OCI-LY7 (cell line): ENCODE results near the gene NSUN2. TPM values are rescaled to one million over a fixed set of nuclear protein-coding genes. Genes with fewer than 3 reads are reported as not detected.

Experiments used
- BruUV-seq: library from RNA; stranded (reverse); fragments of 400-500 nt; replicated peaks from 2 replicates; lab custom pipeline; 2021; lab: Mats Ljungman, UMichigan
- CTCF ChIA-PET: fragments of 300-600 bp; sonication (Branson Sonifier 250); formaldehyde crosslinking; loops from one replicate; lab custom pipeline; 2022; ENCODE audit warnings: antibody characterized with exemption; ENCODE audit not compliant: unreplicated experiment; lab: Charles Lee
- POLR2A ChIA-PET: fragments of 300-600 bp; sonication (Branson Sonifier 250); formaldehyde crosslinking; loops from one replicate; lab custom pipeline; 2022; ENCODE audit warnings: antibody characterized with exemption; lab: Charles Lee
- DNase-seq: peaks from one replicate; pipeline ENCODE4 v3.0.0-alpha.2; 2015; ENCODE audit warnings: low spot score
- H2AFZ ChIP-seq: fragments of 200-600 bp; sonication (generic), shearing (Covaris generic); 2 replicates; pipeline ENCODE4 v1.6.1; 2014; ENCODE audit warnings: mild to moderate bottlenecking, antibody characterized with exemption, low read length, moderate library complexity
- H3K27ac ChIP-seq: fragments of 200-600 bp; sonication (generic); 2 replicates; pipeline ENCODE4 v1.5.1; 2014; ENCODE audit warnings: mixed run types, low read depth, mild to moderate bottlenecking, moderate library complexity, low read length, inconsistent platforms; ENCODE audit not compliant: poor library complexity, severe bottlenecking
- H3K36me3 ChIP-seq: fragments of 200-600 bp; sonication (generic); 2 replicates; pipeline ENCODE4 v1.6.1; 2014; ENCODE audit warnings: mild to moderate bottlenecking, antibody characterized with exemption, low read length, moderate library complexity, mixed read lengths; ENCODE audit not compliant: insufficient read depth
- H3K4me1 ChIP-seq: fragments of 200-600 bp; sonication (generic); 2 replicates; pipeline ENCODE4 v1.5.1; 2014; ENCODE audit warnings: mild to moderate bottlenecking, low read length; ENCODE audit not compliant: insufficient read depth, poor library complexity, severe bottlenecking
- H3K4me2 ChIP-seq: fragments of 200-600 bp; sonication (generic); 2 replicates; pipeline ENCODE4 v1.6.1; 2014; ENCODE audit warnings: mild to moderate bottlenecking, low read length
- H3K4me3 ChIP-seq: fragments of 200-600 bp; sonication (generic); 2 replicates; pipeline ENCODE4 v1.5.1; 2014; ENCODE audit warnings: mild to moderate bottlenecking, low read depth, low read length; ENCODE audit not compliant: poor library complexity, severe bottlenecking
- H3K79me2 ChIP-seq: fragments of 200-600 bp; sonication (generic); 2 replicates; pipeline ENCODE4 v1.6.1; 2016; ENCODE audit warnings: low read depth, mild to moderate bottlenecking, low read length, moderate library complexity, mixed read lengths; ENCODE audit not compliant: insufficient read depth
- H3K9me2 ChIP-seq: fragments of 200-600 bp; sonication (generic); 2 replicates; pipeline ENCODE4 v1.6.1; 2016; ENCODE audit warnings: mild to moderate bottlenecking, low read length, mixed read lengths; ENCODE audit not compliant: insufficient read depth
- H3K9me3 ChIP-seq: fragments of 200-600 bp; sonication (generic); 2 replicates; pipeline ENCODE4 v1.6.1; 2014; ENCODE audit warnings: mild to moderate bottlenecking, mixed run types, low read length, mixed read lengths
- H4K20me1 ChIP-seq: fragments of 200-600 bp; sonication (generic); 2 replicates; pipeline ENCODE4 v1.6.1; 2014; ENCODE audit warnings: mild to moderate bottlenecking, antibody characterized with exemption, low read length, moderate library complexity, mixed read lengths; ENCODE audit not compliant: insufficient read depth
- CTCF ChIP-seq: fragments of 200-600 bp; sonication (generic); conservative IDR thresholded peaks from 2 replicates; pipeline ENCODE4 v1.5.1; 2014; ENCODE audit warnings: mild to moderate bottlenecking, antibody characterized with exemption, low read length, moderate library complexity, mixed read lengths
- EZH2phosphoT487 ChIP-seq: fragments of 200-600 bp; sonication (generic); IDR thresholded peaks from 2 replicates; pipeline ENCODE4 v1.6.1; 2018; ENCODE audit warnings: low read depth, borderline replicate concordance, mild to moderate bottlenecking, mixed run types, antibody characterized with exemption, low read length, moderate library complexity, mixed read lengths
- intact Hi-C: fragments of 100-400 bp; cut with micrococcal nuclease; formaldehyde crosslinking; loops from one replicate; pipeline ENCODE4 v1.10.0; 2022; ENCODE audit not compliant: unreplicated experiment
- total RNA-seq, 2 experiments: library from RNA; depleted of rRNA in 1 of 2; stranded (reverse); fragments of >200 nt in 1 of 2; shearing (Covaris generic) in 1 of 2; gene quantifications; 2 replicates each; pipeline ENCODE4 v1.2.3, GENCODE V29; 2014 to 2022

NSUN2 gene
- total RNA-seq, 2 experiments from 2014 or later = 88.9 to 139 TPM

GRCh38 chr5:6576861-6577501 lies 55.9 kb downstream of the NSUN2 start:
- peak; percentile 44 for DNase-seq
- TF ChIP-seq EZH2phosphoT487 (no peak), CTCF (peak; percentile 75)
- no peaks in the 10 kb centered on the region for H3K9me2 ChIP-seq
- no peak overlapping the region for H3K4me3 ChIP-seq
- no peaks in the 10 kb centered on the region for H3K4me1 ChIP-seq
- intact Hi-C loops = loop anchor here (5.0 kb wide), 1 partner anchor 690 kb away; no protein-coding TSS in a partner anchor
- H3K9me3 ChIP-seq = no peaks in the 10 kb centered on the region
- no peak overlapping the region for H3K27ac ChIP-seq
- CTCF ChIA-PET = no interaction called here
- H2AFZ ChIP-seq = no peak overlapping the region
- no peaks in the 10 kb centered on the region for H3K79me2 ChIP-seq
- H3K4me2 ChIP-seq = no peak overlapping the region
- POLR2A ChIA-PET = interaction anchor here (0.7 kb wide), 1 partner anchor 1089 kb away, joined by 3 read pairs; no protein-coding TSS in a partner anchor
- H3K36me3 ChIP-seq = no peaks in the 10 kb centered on the region
- no TSS peak for BruUV-seq
- H4K20me1 ChIP-seq = no peaks in the 10 kb centered on the region

GRCh38 chr5:6574537-6575245 lies 58.2 kb downstream of the NSUN2 start:
- Histone ChIP-seq H3K9me3 (no peaks in the 10 kb centered on the region), H4K20me1 (no peaks in the 10 kb centered on the region), H3K9me2 (no peaks in the 10 kb centered on the region), H3K36me3 (no peaks in the 10 kb centered on the region), H2AFZ (no peak overlapping the region), H3K79me2 (no peaks in the 10 kb centered on the region), H3K4me3 (no peak overlapping the region), H3K27ac (no peak overlapping the region), H3K4me1 (no peaks in the 10 kb centered on the region), H3K4me2 (no peak overlapping the region)
- DNase-seq = no peak
- POLR2A ChIA-PET = interaction anchor here (1.0 kb wide), 1 partner anchor 106 kb away, joined by 3 read pairs; no protein-coding TSS in a partner anchor
- BruUV-seq = no TSS peak
- CTCF ChIA-PET = no interaction called here
- intact Hi-C loops = loop anchor here (5.0 kb wide), 1 partner anchor 687 kb away; no protein-coding TSS in a partner anchor
- no peak for TF ChIP-seq CTCF

GRCh38 chr5:6574111-6574510 lies 58.7 kb downstream of the NSUN2 start:
- no peaks in the 10 kb centered on the region for H3K9me3 ChIP-seq
- H3K9me2 ChIP-seq = no peaks in the 10 kb centered on the region
- no peaks in the 10 kb centered on the region for H3K36me3 ChIP-seq
- no peaks in the 10 kb centered on the region for H4K20me1 ChIP-seq
- no peak overlapping the region for H3K4me3 ChIP-seq
- H2AFZ ChIP-seq = no peak overlapping the region
- ChIA-PET POLR2A (interaction anchor here (1.0 kb wide), 1 partner anchor 105 kb away, joined by 3 read pairs; no protein-coding TSS in a partner anchor), CTCF (no interaction called here)
- H3K79me2 ChIP-seq = no peaks in the 10 kb centered on the region
- H3K4me2 ChIP-seq = no peak overlapping the region
- no peak overlapping the region for H3K27ac ChIP-seq
- TF ChIP-seq EZH2phosphoT487 (no peak), CTCF (no peak)
- DNase-seq = no peak
- BruUV-seq = no TSS peak
- no peaks in the 10 kb centered on the region for H3K4me1 ChIP-seq
- intact Hi-C loops = no loop called here
